ENCODE data around the gene SMPD3. TPM values are rescaled to one million over a fixed set of nuclear protein-coding genes. Genes with fewer than 3 reads are reported as not detected.

Gene SMPD3
- total RNA-seq, 1 experiment from 2014 or later: 2.4 TPM

GRCh38 chr16:68349838-68350410 lies 98.4 kb downstream of the SMPD3 start:
- Mint-ChIP-seq H3K9me3 (ENCODE audit: unreplicated experiment) (no peaks in the 10 kb centered on the region), H3K4me3 (ENCODE audit: unreplicated experiment) (no peak overlapping the region), H3K4me1 (ENCODE audit: low read depth, unreplicated experiment) (peaks cover 10% of the 10 kb centered on the region), H3K36me3 (ENCODE audit: insufficient read depth, unreplicated experiment) (peaks cover 98% of the 10 kb centered on the region), H3K27me3 (ENCODE audit: insufficient read depth, unreplicated experiment) (no peaks in the 10 kb centered on the region), H3K27ac (ENCODE audit: unreplicated experiment) (no peak overlapping the region)
- BruUV-seq (replicated peaks): no TSS peak
- Histone ChIP-seq H3K27me3 (replicated peaks; ENCODE audit: control insufficient read depth, insufficient read depth, low read length) (no peaks in the 10 kb centered on the region), H3K4me1 (peaks cover 6% of the 10 kb centered on the region), H3K9me3 (no peaks in the 10 kb centered on the region), H3K36me3 (ENCODE audit: control insufficient read depth, insufficient read depth, low read length) (peaks cover 7% of the 10 kb centered on the region), H3K4me3 (ENCODE audit: low read depth, low read length) (no peak overlapping the region)
- no peak for DNase-seq
- CTCF ChIA-PET: no interaction called here
- intact Hi-C loops (cut with micrococcal nuclease; ENCODE audit: unreplicated experiment): no loop called here
- TF ChIP-seq CTCF (IDR thresholded peaks at IDR 0.05; ENCODE audit: insufficient read depth in 1 of 2, low read depth in 1 of 2, low read length in 1 of 2, severe bottlenecking in 1 of 2, unreplicated experiment in 1 of 2): no peak
- POLR2A ChIA-PET: no interaction called here

GRCh38 chr16:68348639-68349445 lies 99.5 kb downstream of the SMPD3 start:
- Mint-ChIP-seq H3K36me3 (ENCODE audit: insufficient read depth, unreplicated experiment) (peaks cover 98% of the 10 kb centered on the region), H3K9me3 (ENCODE audit: unreplicated experiment) (no peaks in the 10 kb centered on the region), H3K4me3 (ENCODE audit: unreplicated experiment) (no peak overlapping the region), H3K27me3 (ENCODE audit: insufficient read depth, unreplicated experiment) (no peaks in the 10 kb centered on the region), H3K4me1 (ENCODE audit: low read depth, unreplicated experiment) (peaks cover 10% of the 10 kb centered on the region), H3K27ac (ENCODE audit: unreplicated experiment) (peak overlapping the region; percentile 23)
- CTCF ChIA-PET: no interaction called here
- H3K27me3 ChIP-seq (replicated peaks; ENCODE audit: control insufficient read depth, insufficient read depth, low read length): no peaks in the 10 kb centered on the region
- H3K4me1 ChIP-seq: peaks cover 6% of the 10 kb centered on the region
- DNase-seq: no peak
- BruUV-seq (replicated peaks): no TSS peak
- H3K4me3 ChIP-seq (ENCODE audit: low read depth, low read length): no peak overlapping the region
- no peak for TF ChIP-seq CTCF (IDR thresholded peaks at IDR 0.05; ENCODE audit: insufficient read depth in 1 of 2, low read depth in 1 of 2, low read length in 1 of 2, severe bottlenecking in 1 of 2, unreplicated experiment in 1 of 2)
- H3K9me3 ChIP-seq: no peaks in the 10 kb centered on the region
- intact Hi-C loops (cut with micrococcal nuclease; ENCODE audit: unreplicated experiment): no loop called here
- peaks cover 7% of the 10 kb centered on the region for H3K36me3 ChIP-seq (ENCODE audit: control insufficient read depth, insufficient read depth, low read length)
- POLR2A ChIA-PET: interaction anchor here (0.6 kb wide), 1 partner anchor 91 kb away, joined by 3 read pairs; no protein-coding TSS in a partner anchor

- Mint-ChIP-seq H3K9me3 (ENCODE audit: unreplicated experiment) (no peaks in the 10 kb centered on the region), H3K27ac (ENCODE audit: unreplicated experiment) (no peak overlapping the region), H3K4me3 (ENCODE audit: unreplicated experiment) (no peak overlapping the region), H3K27me3 (ENCODE audit: insufficient read depth, unreplicated experiment) (no peaks in the 10 kb centered on the region), H3K36me3 (ENCODE audit: insufficient read depth, unreplicated experiment) (peaks cover 95% of the 10 kb centered on the region), H3K4me1 (ENCODE audit: low read depth, unreplicated experiment) (peaks cover 10% of the 10 kb centered on the region)
- Histone ChIP-seq H3K36me3 (ENCODE audit: control insufficient read depth, insufficient read depth, low read length) (peaks cover 4% of the 10 kb centered on the region; the same call in 1 of the 2 replicates), H3K4me3 (ENCODE audit: low read depth, low read length) (no peak overlapping the region), H3K27me3 (replicated peaks; ENCODE audit: control insufficient read depth, insufficient read depth, low read length) (no peaks in the 10 kb centered on the region), H3K4me1 (peaks cover 6% of the 10 kb centered on the region), H3K9me3 (no peaks in the 10 kb centered on the region)
- no peak for TF ChIP-seq CTCF (IDR thresholded peaks at IDR 0.05; ENCODE audit: insufficient read depth in 1 of 2, low read depth in 1 of 2, low read length in 1 of 2, severe bottlenecking in 1 of 2, unreplicated experiment in 1 of 2)
- ChIA-PET CTCF (interaction anchor here (0.9 kb wide), 1 partner anchor 9 kb away, joined by 3 read pairs; no protein-coding TSS in a partner anchor), POLR2A (no interaction called here)
- BruUV-seq (replicated peaks): no TSS peak
- no peak for DNase-seq
- intact Hi-C loops (cut with micrococcal nuclease; ENCODE audit: unreplicated experiment): no loop called here
These were observed 100.7 kb downstream of the SMPD3 start for GRCh38 chr16:68347605-68348004.

All from Caco-2 (cell line).